ENCODE data around the gene STAM. TPM values are rescaled to one million over a fixed set of nuclear protein-coding genes. Genes with fewer than 3 reads are reported as not detected.

STAM gene
- total RNA-seq, 1 experiment from 2014 or later = 29.3 TPM

GRCh38 chr10:17743437-17743836, 99.5 kb downstream of the STAM start:
- no peak for DNase-seq
- no peak overlapping the region for H4K8ac ChIP-seq (replicated peaks; ENCODE audit: insufficient read length, low read depth, low read length)
- H3K4me1 Mint-ChIP-seq = no peaks in the 10 kb centered on the region
- H3K4me1 ChIP-seq (ENCODE audit: insufficient read depth, low read length) = no peaks in the 10 kb centered on the region
- no peak overlapping the region for H3K18ac ChIP-seq (ENCODE audit: insufficient read length, low read depth, low read length)
- H3K36me3 Mint-ChIP-seq (ENCODE audit: insufficient read depth in 1 of 3, low read depth in 3 of 3) = no peaks in the 10 kb centered on the region
- no peak overlapping the region for H3K27ac ChIP-seq (ENCODE audit: insufficient read length, low read depth, low read length)
- no peaks in the 10 kb centered on the region for H3K79me2 ChIP-seq (ENCODE audit: insufficient read depth, low read length)
- no CpG with 5 or more reads among the region's 3 CpGs for WGBS (ENCODE audit: extremely low coverage, insufficient read length, low lambda C conversion rate)
- H3K23me2 ChIP-seq (ENCODE audit: insufficient read length, low read depth, low read length, poor library complexity, severe bottlenecking) = no peaks in the 10 kb centered on the region
- H2BK5ac ChIP-seq (ENCODE audit: insufficient read length, low read length) = no peak overlapping the region
- no peak overlapping the region for H3K4me2 ChIP-seq (ENCODE audit: insufficient read depth, insufficient read length, low read length)
- H4K20me1 ChIP-seq (ENCODE audit: control insufficient read depth, insufficient read depth, insufficient read length) = no peaks in the 10 kb centered on the region
- no peaks in the 10 kb centered on the region for H3K79me1 ChIP-seq (ENCODE audit: insufficient read depth, low read depth, low read length, poor library complexity, severe bottlenecking)
- no peaks in the 10 kb centered on the region for H3K9me3 ChIP-seq (ENCODE audit: control insufficient read depth, low read depth, low read length)
- H2BK15ac ChIP-seq (ENCODE audit: low read depth, low read length) = no peak overlapping the region
- H3K9me3 Mint-ChIP-seq = no peaks in the 10 kb centered on the region
- no peak overlapping the region for H3K14ac ChIP-seq (ENCODE audit: insufficient read depth, low read length)
- no peak overlapping the region for H3K4ac ChIP-seq (ENCODE audit: low read depth, low read length)
- H3K27me3 ChIP-seq (ENCODE audit: insufficient read depth, low read length) = no peaks in the 10 kb centered on the region
- H4K5ac ChIP-seq (ENCODE audit: insufficient read length, low read depth, low read length) = no peak overlapping the region
- no peaks in the 10 kb centered on the region for H3K27me3 Mint-ChIP-seq (ENCODE audit: low read depth)
- H2BK12ac ChIP-seq (ENCODE audit: insufficient read length, low read depth, low read length) = no peak overlapping the region
- no peak overlapping the region for H3K56ac ChIP-seq (ENCODE audit: insufficient read length, low read depth, low read length)
- H2BK20ac ChIP-seq (ENCODE audit: low read depth, low read length, poor library complexity, severe bottlenecking) = no peak overlapping the region
- no peak overlapping the region for H3K27ac Mint-ChIP-seq
- H2AFZ ChIP-seq (ENCODE audit: low read length) = no peak overlapping the region
- H3K9ac ChIP-seq (ENCODE audit: extremely low read depth, insufficient read length, low read length) = no peak overlapping the region
- H3T11ph ChIP-seq (ENCODE audit: low read length) = no peak overlapping the region
- no peak overlapping the region for H3K23ac ChIP-seq (ENCODE audit: insufficient read length, low read depth, low read length)
- H4K91ac ChIP-seq (ENCODE audit: insufficient read length, low read depth, low read length) = no peak overlapping the region
- H3K4me3 Mint-ChIP-seq = no peak overlapping the region
- TF ChIP-seq CTCF (conservative IDR thresholded peaks at IDR 0.05) = no peak
- H2BK120ac ChIP-seq (ENCODE audit: low read depth, low read length, poor library complexity, severe bottlenecking) = no peak overlapping the region
- H2AK5ac ChIP-seq (ENCODE audit: insufficient read length, low read length) = no peak overlapping the region

Data from H9 (cell line).